ENCODE results near the gene XYLT2. TPM values are rescaled to one million over a fixed set of nuclear protein-coding genes. Genes with fewer than 3 reads are reported as not detected.

The XYLT2 gene
- total RNA-seq, 1 experiment from 2014 or later: 28.5 TPM

DNA sequence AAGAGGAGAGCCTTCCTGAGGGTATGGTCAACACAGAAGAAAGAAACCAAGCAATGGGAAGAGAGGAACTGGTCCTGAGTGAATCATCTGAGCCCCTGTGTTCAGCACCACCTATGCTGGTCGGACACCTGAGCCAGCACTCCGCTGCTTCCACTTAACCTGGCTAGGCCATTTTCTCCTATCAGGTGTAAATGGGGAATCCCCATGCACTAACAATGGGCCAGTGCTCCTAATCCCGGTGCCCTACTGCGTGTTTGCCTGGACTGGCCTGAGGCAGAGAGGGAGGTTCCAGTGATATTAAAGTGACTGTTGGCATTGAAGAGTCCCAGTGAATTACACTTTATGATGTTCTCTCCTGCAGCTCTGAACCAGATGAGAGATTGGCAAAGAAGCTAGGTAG is 34.4 kb upstream of the XYLT2 start:
- Histone ChIP-seq H3K4me3 (ENCODE audit: low read depth in 2 of 2, low read length in 2 of 2) (no peak overlapping the region), H3K4me1 (ENCODE audit: control insufficient read depth, insufficient read depth, low read length) (no peaks in the 10 kb centered on the region), H3K36me3 (ENCODE audit: control insufficient read depth, insufficient read depth, low read length) (no peaks in the 10 kb centered on the region), H3K27ac (ENCODE audit: low read length) (no peak overlapping the region), H3K9me3 (ENCODE audit: control insufficient read depth, insufficient read depth, low read depth, low read length) (no peaks in the 10 kb centered on the region), H3K27me3 (ENCODE audit: control insufficient read depth, insufficient read depth, low read length) (peaks cover 4% of the 10 kb centered on the region; the same call in 1 of the 2 replicates)
- intact Hi-C loops (cut with micrococcal nuclease; ENCODE audit: unreplicated experiment) (no loop called here), in situ Hi-C loops (cut with HindIII; ENCODE audit: low pct_unique_long_range_greater_than_20kb, low sequenced_read_pairs) (no loop called here)
- ChIA-PET POLR2A (interaction anchor here (0.5 kb wide), 1 partner anchor 15 kb away, joined by 6 read pairs; no protein-coding TSS in a partner anchor), CTCF (interaction anchor here (0.7 to 0.8 kb wide), 2 partner anchors 111 to 134 kb away, joined by 4 to 10 read pairs; no protein-coding TSS in a partner anchor)
- ATAC-seq (no peak; the same call in 1 of the 2 replicates), DNase-seq (ENCODE audit: low read depth, low spot score) (no peak)
- no TSS peak for BruUV-seq (replicated peaks)
- no peak for TF ChIP-seq SIN3A (IDR thresholded peaks at IDR 0.05; ENCODE audit: borderline replicate concordance, insufficient read depth, low read depth, low read length)
- TF ChIP-seq, protein P1, sequence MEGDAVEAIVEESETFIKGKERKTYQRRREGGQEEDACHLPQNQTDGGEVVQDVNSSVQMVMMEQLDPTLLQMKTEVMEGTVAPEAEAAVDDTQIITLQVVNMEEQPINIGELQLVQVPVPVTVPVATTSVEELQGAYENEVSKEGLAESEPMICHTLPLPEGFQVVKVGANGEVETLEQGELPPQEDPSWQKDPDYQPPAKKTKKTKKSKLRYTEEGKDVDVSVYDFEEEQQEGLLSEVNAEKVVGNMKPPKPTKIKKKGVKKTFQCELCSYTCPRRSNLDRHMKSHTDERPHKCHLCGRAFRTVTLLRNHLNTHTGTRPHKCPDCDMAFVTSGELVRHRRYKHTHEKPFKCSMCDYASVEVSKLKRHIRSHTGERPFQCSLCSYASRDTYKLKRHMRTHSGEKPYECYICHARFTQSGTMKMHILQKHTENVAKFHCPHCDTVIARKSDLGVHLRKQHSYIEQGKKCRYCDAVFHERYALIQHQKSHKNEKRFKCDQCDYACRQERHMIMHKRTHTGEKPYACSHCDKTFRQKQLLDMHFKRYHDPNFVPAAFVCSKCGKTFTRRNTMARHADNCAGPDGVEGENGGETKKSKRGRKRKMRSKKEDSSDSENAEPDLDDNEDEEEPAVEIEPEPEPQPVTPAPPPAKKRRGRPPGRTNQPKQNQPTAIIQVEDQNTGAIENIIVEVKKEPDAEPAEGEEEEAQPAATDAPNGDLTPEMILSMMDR (IDR thresholded peaks at IDR 0.05): no peak
- no peak for TF ChIP-seq TCF7L2 (IDR thresholded peaks at IDR 0.05; ENCODE audit: low read depth, low read length)
- no peak for TF ChIP-seq REST (IDR thresholded peaks at IDR 0.05; ENCODE audit: insufficient read depth in 1 of 2, low read depth in 2 of 2, low read length in 1 of 2)
- no peak for TF ChIP-seq POLR2AphosphoS5 (IDR thresholded peaks at IDR 0.05; ENCODE audit: low read depth, low read length)

GRCh38 chr17:50312308-50312707 is 33.6 kb upstream of the XYLT2 start:
- intact Hi-C loops (cut with micrococcal nuclease; ENCODE audit: unreplicated experiment) (no loop called here), in situ Hi-C loops (cut with HindIII; ENCODE audit: low pct_unique_long_range_greater_than_20kb, low sequenced_read_pairs) (no loop called here)
- TF ChIP-seq REST (IDR thresholded peaks at IDR 0.05; ENCODE audit: insufficient read depth in 1 of 2, low read depth in 2 of 2, low read length in 1 of 2) (no peak), TCF7L2 (IDR thresholded peaks at IDR 0.05; ENCODE audit: low read depth, low read length) (no peak), SIN3A (IDR thresholded peaks at IDR 0.05; ENCODE audit: borderline replicate concordance, insufficient read depth, low read depth, low read length) (no peak), POLR2AphosphoS5 (IDR thresholded peaks at IDR 0.05; ENCODE audit: low read depth, low read length) (no peak)
- TF ChIP-seq, protein P1 (IDR thresholded peaks at IDR 0.05): no peak
- no peaks in the 10 kb centered on the region for H3K36me3 ChIP-seq (ENCODE audit: control insufficient read depth, insufficient read depth, low read length)
- POLR2A ChIA-PET: no interaction called here
- no TSS peak for BruUV-seq (replicated peaks)
- H3K4me3 ChIP-seq (ENCODE audit: low read depth in 2 of 2, low read length in 2 of 2): no peak overlapping the region
- no peaks in the 10 kb centered on the region for H3K4me1 ChIP-seq (ENCODE audit: control insufficient read depth, insufficient read depth, low read length)
- no peak for ATAC-seq
- no peaks in the 10 kb centered on the region for H3K9me3 ChIP-seq (ENCODE audit: control insufficient read depth, insufficient read depth, low read depth, low read length)
- CTCF ChIA-PET: interaction anchor here (0.6 to 0.8 kb wide), 3 partner anchors 112 to 135 kb away, joined by 3 to 10 read pairs (median 4); no protein-coding TSS in a partner anchor
- no peak overlapping the region for H3K27ac ChIP-seq (ENCODE audit: low read length)
- peaks cover 4% of the 10 kb centered on the region; the same call in 1 of the 2 replicates for H3K27me3 ChIP-seq (ENCODE audit: control insufficient read depth, insufficient read depth, low read length)
- no peak for DNase-seq (ENCODE audit: low read depth, low spot score)

All from Panc1 (cell line).